GM18520 (cell line): Measurements from ENCODE around the gene NR2C2AP.

Experiments used
- ATAC-seq: cut with Tn5 transposase; IDR thresholded peaks from one replicate; pipeline ENCODE4 v1.9.1; 2021; ENCODE audit not compliant: unreplicated experiment

NR2C2AP gene

DNA sequence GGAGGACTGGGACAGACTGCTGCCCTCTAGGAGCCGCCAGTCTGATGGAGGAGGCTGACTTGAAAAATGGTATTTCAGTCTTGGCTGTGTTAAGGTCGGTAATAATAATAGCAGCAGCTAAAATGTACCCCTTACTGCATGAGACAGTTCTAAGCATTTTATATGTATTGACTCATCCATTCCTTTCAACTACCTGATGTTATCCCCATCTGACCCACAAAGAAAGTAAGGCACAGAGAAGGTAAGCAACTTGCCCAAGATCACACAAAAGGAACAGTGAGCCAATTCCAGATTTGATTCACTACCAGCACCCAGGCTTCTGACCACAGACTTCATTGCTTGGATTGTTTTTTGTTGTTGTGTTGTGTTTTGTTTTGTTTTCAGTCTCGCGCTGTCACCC, 12.6 kb upstream of the NR2C2AP start:
- ATAC-seq = no peak

DNA sequence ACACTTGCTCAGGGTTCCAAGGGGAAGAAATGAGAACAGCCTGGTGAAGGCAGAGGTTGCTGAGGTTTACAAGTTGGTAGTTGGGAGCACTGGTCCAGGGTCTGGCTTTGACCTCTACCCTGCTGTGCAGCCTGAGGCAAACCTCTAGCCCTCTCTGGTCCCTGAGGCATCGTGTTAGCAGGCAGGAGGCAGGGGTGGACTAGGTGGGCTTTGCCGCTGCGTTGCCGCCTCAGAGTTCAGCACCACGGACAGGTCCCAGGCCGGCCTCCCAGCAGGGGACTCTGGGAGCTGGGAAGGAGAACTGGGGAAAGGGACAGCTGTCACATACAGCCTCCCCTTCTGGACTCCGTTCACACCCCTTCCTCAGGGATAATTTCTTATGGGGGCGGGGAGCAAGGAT, 11.7 kb upstream of the NR2C2AP start:
- no peak for ATAC-seq

- ATAC-seq = no peak
Measured at GRCh38 chr19:19214159-19214490, 10.9 kb upstream of the NR2C2AP start.

GRCh38 chr19:19213426-19214158, 10.4 kb upstream of the NR2C2AP start:
- ATAC-seq = no peak

- no peak for ATAC-seq
Measured at GRCh38 chr19:19212916-19213315, 9.7 kb upstream of the NR2C2AP start.

- ATAC-seq = no peak
Measured at GRCh38 chr19:19211499-19212420, 8.5 kb upstream of the NR2C2AP start, which contains the start of gene NCAN. NCAN (plus strand) TSS chr19:19211958; CDS start chr19:19216954, 4,996 bp downstream.

GRCh38 chr19:19209372-19209771, 6.2 kb upstream of the NR2C2AP start:
- ATAC-seq = no peak

DNA sequence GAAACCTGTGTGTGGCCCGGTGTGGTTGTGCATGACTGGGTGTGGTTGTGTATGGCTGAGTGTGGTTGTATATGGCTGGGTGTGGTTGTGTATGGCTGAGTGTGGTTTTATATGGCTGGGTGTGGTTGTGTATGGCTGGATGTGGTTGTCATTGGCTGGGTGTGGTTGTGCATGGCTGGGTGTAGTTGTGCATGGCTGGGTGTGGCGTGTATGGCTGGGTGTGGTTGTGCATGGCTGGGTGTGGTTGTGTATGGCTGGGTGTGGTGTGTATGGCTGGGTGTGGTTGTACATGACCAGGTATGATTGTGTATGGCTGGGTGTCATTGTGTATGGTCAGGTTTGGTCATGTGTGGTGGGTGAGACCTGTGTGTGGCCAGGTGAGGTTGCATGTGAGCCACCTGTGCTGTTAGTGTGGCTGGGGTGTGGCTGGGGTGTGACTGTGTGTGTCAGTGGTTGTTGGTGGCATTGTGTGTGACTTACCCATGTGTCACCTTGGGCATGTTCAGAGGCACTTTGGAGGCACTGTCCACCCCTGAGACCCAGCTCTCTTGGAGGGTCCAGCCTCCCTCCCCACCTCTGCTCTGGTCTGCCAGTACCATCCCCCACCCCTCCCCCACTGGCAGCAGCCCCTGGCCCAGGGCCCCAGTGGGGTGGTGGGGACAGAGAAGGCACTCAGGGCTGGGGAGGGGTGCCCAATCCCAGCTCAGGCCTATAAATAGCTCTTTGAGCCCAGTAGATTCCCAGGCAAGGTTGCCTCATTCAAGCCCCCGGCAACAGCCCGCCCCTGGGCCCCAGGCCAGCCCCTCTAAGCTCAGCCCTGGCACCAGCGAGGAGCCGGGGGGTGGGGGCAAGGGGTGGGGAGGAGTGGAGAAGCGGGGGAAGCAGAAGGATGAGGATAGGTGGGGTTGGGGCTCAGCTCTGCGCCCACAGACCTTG, 4.7 kb upstream of the NR2C2AP start:
- no peak for ATAC-seq

GRCh38 chr19:19206938-19207337, 3.7 kb upstream of the NR2C2AP start:
- no peak for ATAC-seq

DNA sequence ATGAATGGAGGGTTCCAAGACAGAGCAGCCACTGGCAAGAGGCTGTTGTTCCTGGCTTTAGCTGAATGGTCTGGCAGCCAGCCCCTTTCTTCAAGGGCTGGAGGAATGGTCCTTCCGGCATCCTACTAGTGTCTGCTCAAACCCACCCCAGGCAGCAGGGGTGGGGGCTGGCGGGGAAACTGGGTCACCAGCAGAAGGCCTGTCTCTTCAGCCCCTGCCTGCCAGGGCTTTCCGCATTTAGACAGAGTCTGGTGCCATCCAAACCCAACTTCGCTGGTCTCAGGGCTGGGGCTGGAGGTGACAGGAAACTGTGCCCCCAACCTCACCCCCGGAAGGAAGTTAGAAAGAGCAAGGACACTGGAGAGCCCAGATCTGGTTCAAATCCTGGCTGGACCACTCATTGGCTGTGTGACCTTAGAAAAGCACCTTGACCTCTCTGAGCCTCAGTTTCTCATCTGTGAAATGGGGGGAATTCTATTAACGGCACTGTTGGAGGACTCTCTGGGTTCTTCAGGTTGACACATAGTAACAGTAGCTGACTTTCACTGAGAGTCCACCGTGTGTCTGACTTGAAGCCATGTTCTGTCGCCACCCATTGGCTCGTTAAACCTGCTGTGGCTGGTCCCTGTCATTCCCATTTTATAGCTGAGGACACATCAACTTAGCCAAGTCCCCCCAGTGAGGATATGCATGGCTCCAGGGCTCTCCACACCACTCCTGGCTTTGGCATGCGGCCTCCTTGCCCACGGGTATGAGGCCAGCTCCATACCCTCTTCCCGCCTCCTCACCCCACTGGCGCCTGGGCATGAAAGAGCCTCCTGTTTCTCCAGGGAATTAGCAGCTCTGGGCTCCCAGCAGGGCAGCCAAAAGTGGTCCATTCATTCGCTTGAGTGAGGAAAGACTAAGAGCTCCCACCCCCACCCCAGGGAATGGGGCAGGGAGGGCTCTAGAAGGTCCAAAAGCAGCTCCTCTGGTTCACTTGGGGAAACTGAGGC, 2.5 kb upstream of the NR2C2AP start:
- ATAC-seq = no peak

GRCh38 chr19:19204181-19204580, 967 bp upstream of the NR2C2AP start:
- no peak for ATAC-seq

DNA sequence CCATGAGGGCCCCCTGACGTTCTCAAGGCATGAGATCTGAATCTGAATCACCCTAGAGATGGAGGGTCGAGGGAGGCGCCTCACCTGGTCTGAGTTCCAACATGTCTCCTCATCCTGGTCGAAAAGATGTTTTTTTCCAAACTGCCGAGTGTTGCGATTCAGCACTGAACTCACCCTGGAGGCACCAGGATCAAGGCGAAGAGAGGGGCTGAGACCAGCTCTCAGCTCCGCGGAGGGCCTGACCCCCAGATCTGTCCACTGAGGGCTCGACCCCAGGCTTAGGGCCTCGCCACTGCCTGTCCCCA, 555 bp downstream of the NR2C2AP start:
- no peak for ATAC-seq

DNA sequence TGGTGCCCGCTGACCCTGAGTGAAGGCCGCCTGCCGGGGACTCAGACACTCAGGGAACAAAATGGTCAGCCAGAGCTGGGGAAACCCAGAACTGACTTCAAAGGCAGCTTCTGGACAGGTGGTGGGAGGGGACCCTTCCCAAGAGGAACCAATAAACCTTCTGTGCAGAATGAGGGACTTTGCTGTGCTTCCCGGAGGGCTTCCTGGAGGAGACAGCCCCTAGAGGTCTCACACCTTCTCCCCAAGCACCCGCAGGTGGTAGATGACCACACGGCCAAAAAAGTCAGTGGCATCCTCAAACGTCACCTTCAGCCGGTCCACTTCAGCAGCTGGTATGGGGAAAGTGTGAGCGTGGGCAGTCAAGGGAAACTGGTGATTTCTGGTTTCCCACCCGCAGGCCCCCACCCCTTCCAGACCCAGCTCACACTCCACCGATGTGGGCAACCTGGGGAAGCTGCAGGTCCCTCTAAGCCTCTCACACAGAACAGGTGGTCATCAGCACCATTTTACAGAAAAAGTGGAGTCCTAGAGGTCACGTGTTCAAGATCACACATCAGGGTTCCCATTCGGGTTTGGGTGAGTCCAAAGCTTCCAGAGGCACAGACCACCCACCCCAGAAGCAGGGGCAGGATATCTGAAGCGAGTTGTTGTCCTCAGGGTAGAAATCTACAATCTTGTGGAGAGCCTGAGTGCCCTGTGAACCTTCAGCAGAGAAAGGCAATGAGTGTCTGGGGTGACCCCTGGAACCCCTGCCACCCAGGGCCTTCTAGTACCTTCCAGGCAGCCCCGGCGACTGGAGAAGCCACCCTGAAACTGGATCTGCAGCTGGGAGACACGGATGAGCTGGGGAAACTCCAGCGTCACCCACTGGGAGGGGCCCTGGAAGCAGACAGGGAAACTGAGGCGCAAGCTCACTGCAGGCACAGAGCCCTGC, 1.2 kb downstream of the NR2C2AP start:
- no peak for ATAC-seq

- no peak for ATAC-seq
Measured at GRCh38 chr19:19193926-19194325, 9.3 kb downstream of the NR2C2AP start.

- no peak for ATAC-seq
Measured at GRCh38 chr19:19192910-19193423, 10.2 kb downstream of the NR2C2AP start.

DNA sequence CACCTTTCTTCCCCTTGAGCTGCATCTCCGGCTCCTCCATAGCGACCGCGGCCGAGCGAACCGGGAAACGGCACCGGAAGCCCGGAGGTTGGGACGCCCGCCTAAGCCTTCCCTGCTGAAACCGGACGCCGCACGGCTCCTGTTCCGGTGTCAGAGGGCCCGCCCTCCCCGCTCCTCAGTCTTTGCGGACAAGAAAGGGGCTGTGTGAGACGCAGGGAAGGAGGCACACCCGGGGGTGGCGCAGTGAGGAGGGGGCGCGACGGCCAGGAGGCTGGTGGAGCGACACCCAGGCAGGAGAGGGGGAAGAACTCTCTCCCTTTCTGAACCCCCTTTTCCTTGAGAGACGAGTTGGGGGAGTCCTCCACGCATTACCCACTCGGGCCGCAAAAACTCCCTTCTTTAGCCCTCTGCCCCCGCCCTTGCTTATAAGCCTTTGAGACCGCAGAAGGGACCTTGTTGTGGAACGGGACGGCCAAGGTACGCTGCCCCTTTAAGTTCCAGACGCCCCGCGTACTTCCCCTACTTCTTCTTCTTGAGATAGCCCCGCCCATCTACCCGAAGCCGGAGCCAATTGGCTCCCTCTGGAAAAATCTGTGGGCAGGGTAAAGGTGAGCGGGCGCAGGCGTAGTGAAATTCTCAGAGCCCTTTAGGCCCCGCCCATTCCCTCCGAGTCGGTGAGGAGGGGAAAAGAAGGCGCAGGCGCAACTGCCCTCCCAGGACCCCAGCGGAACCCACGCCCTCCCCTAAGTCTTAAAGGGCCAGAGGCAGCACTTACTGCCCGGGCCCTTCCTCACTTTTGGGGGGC, 10.9 kb downstream of the NR2C2AP start, which contains the start of the genes BORCS8 and RFXANK:
Gene BORCS8, minus strand, starts transcription at position 75 of the 805 bp plus-strand sequence. Its CDS starts 35 bp downstream, at position 40.
Gene RFXANK, plus strand, starts transcription at position 181 of the 805 bp plus-strand sequence. CDS start 1,689 bp downstream, outside the sequence.
- ATAC-seq = peak; percentile 79

- no peak for ATAC-seq
Measured at GRCh38 chr19:19191768-19192077, 11.5 kb downstream of the NR2C2AP start.

- ATAC-seq = no peak
Measured at GRCh38 chr19:19186742-19187141, 16.5 kb downstream of the NR2C2AP start.
